OCI-LY3 (cell line): Measurements from ENCODE around the gene POLK.

ENCODE experiments used
- H2AFZ ChIP-seq: fragments of 200-600, 300-600 bp; shearing (Covaris generic); 2 replicates; pipeline ENCODE4 v1.6.0; 2014; ENCODE audit warnings: antibody characterized with exemption, low read depth, low read length
- H3K27ac ChIP-seq: fragments of 200-600, 300-600 bp; sonication (generic); 2 replicates; pipeline ENCODE4 v1.5.1; 2014; ENCODE audit warnings: mild to moderate bottlenecking, low read length, moderate library complexity, mixed read lengths
- H3K27me3 ChIP-seq: fragments of 200-600, 300-600 bp; sonication (generic); 2 replicates; pipeline ENCODE4 v1.6.1; 2014; ENCODE audit warnings: low read depth, low read length, mixed read lengths
- H3K36me3 ChIP-seq: fragments of 200-600, 300-600 bp; sonication (generic); replicated peaks from 2 replicates; pipeline ENCODE3; 2014; ENCODE audit warnings: low read depth, low read length, mixed read lengths
- H3K4me1 ChIP-seq: fragments of 300-600, 200-600 bp; sonication (generic); 2 replicates; pipeline ENCODE4 v1.6.1; 2014; ENCODE audit warnings: low read length, mixed read lengths
- H3K4me2 ChIP-seq: fragments of 200-600, 300-600 bp; sonication (generic); 2 replicates; pipeline ENCODE4 v1.6.1; 2014; ENCODE audit warnings: low read length, mixed read lengths
- H3K4me3 ChIP-seq: fragments of 300-600, 200-600 bp; sonication (generic); 2 replicates; pipeline ENCODE4 v1.5.1; 2014; ENCODE audit warnings: antibody characterized with exemption, mild to moderate bottlenecking, low read length, moderate library complexity
- H3K79me2 ChIP-seq: fragments of 300-600, 200-600 bp; shearing (Covaris generic); 2 replicates; pipeline ENCODE4 v1.6.1; 2014; ENCODE audit warnings: mild to moderate bottlenecking, low read length, mixed read lengths
- H3K9ac ChIP-seq: fragments of 300-600, 200-600 bp; shearing (Covaris generic); 2 replicates; pipeline ENCODE4 v1.6.0; 2014; ENCODE audit warnings: mild to moderate bottlenecking, low read length, moderate library complexity
- H3K9me3 ChIP-seq: fragments of 200-600, 300-600 bp; shearing (Covaris generic); 2 replicates; pipeline ENCODE4 v1.6.1; 2014; ENCODE audit warnings: low read length, mixed read lengths; ENCODE audit not compliant: insufficient read depth
- H4K20me1 ChIP-seq: fragments of 200-600, 300-600 bp; sonication (generic); 2 replicates; pipeline ENCODE4 v1.6.1; 2016; ENCODE audit warnings: low read length, mixed read lengths; ENCODE audit not compliant: insufficient read depth
- EZH2phosphoT487 ChIP-seq: fragments of 200-600 bp; shearing (Covaris generic); IDR thresholded peaks from 2 replicates; pipeline ENCODE4 v1.6.1; 2018; ENCODE audit warnings: antibody characterized with exemption, mixed run types, low read depth
- TF ChIP-seq, protein P1 (sequence below): fragments of 200-600, 300-600 bp; sonication (generic); IDR thresholded peaks from 2 replicates; pipeline ENCODE4 v1.5.1; 2014; ENCODE audit warnings: antibody characterized with exemption, low read length, low read depth

The POLK gene

GRCh38 chr5:75626959-75627358 is 115.3 kb downstream of the POLK start:
- Histone ChIP-seq H3K4me3 (no peak overlapping the region), H3K79me2 (no peaks in the 10 kb centered on the region), H3K4me1 (peaks cover 4% of the 10 kb centered on the region; the same call in 1 of the 2 replicates), H3K4me2 (no peak overlapping the region), H3K9ac (no peak overlapping the region), H3K27me3 (no peaks in the 10 kb centered on the region), H2AFZ (no peak overlapping the region), H3K27ac (no peak overlapping the region), H4K20me1 (no peaks in the 10 kb centered on the region), H3K9me3 (no peaks in the 10 kb centered on the region), H3K36me3 (no peaks in the 10 kb centered on the region)
- TF ChIP-seq EZH2phosphoT487, result no peak
- TF ChIP-seq, protein P1, sequence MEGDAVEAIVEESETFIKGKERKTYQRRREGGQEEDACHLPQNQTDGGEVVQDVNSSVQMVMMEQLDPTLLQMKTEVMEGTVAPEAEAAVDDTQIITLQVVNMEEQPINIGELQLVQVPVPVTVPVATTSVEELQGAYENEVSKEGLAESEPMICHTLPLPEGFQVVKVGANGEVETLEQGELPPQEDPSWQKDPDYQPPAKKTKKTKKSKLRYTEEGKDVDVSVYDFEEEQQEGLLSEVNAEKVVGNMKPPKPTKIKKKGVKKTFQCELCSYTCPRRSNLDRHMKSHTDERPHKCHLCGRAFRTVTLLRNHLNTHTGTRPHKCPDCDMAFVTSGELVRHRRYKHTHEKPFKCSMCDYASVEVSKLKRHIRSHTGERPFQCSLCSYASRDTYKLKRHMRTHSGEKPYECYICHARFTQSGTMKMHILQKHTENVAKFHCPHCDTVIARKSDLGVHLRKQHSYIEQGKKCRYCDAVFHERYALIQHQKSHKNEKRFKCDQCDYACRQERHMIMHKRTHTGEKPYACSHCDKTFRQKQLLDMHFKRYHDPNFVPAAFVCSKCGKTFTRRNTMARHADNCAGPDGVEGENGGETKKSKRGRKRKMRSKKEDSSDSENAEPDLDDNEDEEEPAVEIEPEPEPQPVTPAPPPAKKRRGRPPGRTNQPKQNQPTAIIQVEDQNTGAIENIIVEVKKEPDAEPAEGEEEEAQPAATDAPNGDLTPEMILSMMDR, result no peak

DNA sequence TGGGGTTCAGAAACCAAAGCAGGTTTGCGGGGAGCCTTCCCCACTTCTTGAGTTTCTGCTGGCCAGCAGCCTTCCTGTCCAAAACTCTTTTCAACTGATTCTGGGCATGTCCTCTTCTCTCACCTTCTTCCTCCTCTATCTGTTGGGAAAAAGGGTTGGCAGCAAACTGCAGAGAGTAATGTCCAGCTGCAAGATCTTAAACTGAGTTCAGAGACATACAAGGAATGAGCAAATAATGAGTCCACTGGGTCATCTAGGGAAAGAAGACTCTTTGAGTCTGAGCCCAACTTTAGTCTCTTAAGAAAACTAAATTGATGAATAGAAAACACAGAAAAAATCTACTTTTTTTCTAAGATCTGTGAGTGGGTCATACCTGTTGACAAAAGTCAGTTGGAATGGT is 116.1 kb downstream of the POLK start:
- H3K9me3 ChIP-seq, result no peaks in the 10 kb centered on the region
- TF ChIP-seq EZH2phosphoT487, result no peak
- TF ChIP-seq, protein P1, result no peak

DNA sequence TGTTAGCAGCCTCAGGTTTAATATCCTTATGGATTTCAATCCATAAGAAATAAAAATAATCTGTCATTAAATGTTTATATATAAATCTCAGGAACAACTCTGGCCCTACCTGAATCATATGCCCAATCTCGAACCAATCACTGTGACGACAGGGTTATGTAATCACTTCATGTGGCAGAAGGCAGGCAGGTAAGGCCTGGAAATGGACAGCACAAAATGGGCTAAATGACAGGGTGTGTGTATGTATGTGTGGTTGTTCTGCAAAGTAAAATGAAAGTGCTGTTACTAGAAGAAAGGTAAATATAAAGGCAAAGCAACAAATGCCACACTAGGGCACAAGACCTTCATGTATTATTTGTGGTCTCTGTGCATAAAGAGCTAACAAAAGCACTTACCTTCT is 119.2 kb downstream of the POLK start:
- Histone ChIP-seq H3K9me3 (no peaks in the 10 kb centered on the region), H3K79me2 (no peaks in the 10 kb centered on the region), H3K27me3 (no peaks in the 10 kb centered on the region), H3K9ac (no peak overlapping the region), H3K4me1 (peaks cover 4% of the 10 kb centered on the region; the same call in 1 of the 2 replicates), H4K20me1 (no peaks in the 10 kb centered on the region), H3K27ac (no peak overlapping the region), H2AFZ (no peak overlapping the region), H3K4me3 (no peak overlapping the region), H3K4me2 (no peak overlapping the region), H3K36me3 (no peaks in the 10 kb centered on the region)
- TF ChIP-seq, protein P1, result no peak
- TF ChIP-seq EZH2phosphoT487, result no peak

More for the DNA sequence above, 116.1 kb downstream of the POLK start:
- H3K4me2 ChIP-seq, result no peak overlapping the region
- no peaks in the 10 kb centered on the region for H3K79me2 ChIP-seq
- H3K27me3 ChIP-seq, result no peaks in the 10 kb centered on the region
- no peak overlapping the region for H3K27ac ChIP-seq
- no peaks in the 10 kb centered on the region for H4K20me1 ChIP-seq
- no peaks in the 10 kb centered on the region for H3K36me3 ChIP-seq
- H3K4me3 ChIP-seq, result no peak overlapping the region
- H3K9ac ChIP-seq, result no peak overlapping the region
- H2AFZ ChIP-seq, result no peak overlapping the region
- H3K4me1 ChIP-seq, result peaks cover 4% of the 10 kb centered on the region; the same call in 1 of the 2 replicates

- Histone ChIP-seq H3K27ac (no peak overlapping the region), H2AFZ (no peak overlapping the region), H3K27me3 (no peaks in the 10 kb centered on the region), H3K9me3 (no peaks in the 10 kb centered on the region), H3K9ac (no peak overlapping the region), H3K36me3 (no peaks in the 10 kb centered on the region), H4K20me1 (no peaks in the 10 kb centered on the region), H3K4me1 (no peaks in the 10 kb centered on the region; the same call in 1 of the 2 replicates), H3K79me2 (no peaks in the 10 kb centered on the region), H3K4me2 (no peak overlapping the region), H3K4me3 (no peak overlapping the region)
- TF ChIP-seq, protein P1, result no peak
- TF ChIP-seq EZH2phosphoT487, result no peak
These were observed 120.6 kb downstream of the POLK start for GRCh38 chr5:75632321-75632720.
